ENCODE measurements around the gene PCNX2. TPM values are rescaled to one million over a fixed set of nuclear protein-coding genes. Genes with fewer than 3 reads are reported as not detected.

PCNX2 gene
- total and polyA plus RNA-seq, 2 of the 13 experiments (the other 11 are each of a cell fraction or from before 2014, with no cell fraction given) = 0.11 to 0.42 TPM

DNA sequence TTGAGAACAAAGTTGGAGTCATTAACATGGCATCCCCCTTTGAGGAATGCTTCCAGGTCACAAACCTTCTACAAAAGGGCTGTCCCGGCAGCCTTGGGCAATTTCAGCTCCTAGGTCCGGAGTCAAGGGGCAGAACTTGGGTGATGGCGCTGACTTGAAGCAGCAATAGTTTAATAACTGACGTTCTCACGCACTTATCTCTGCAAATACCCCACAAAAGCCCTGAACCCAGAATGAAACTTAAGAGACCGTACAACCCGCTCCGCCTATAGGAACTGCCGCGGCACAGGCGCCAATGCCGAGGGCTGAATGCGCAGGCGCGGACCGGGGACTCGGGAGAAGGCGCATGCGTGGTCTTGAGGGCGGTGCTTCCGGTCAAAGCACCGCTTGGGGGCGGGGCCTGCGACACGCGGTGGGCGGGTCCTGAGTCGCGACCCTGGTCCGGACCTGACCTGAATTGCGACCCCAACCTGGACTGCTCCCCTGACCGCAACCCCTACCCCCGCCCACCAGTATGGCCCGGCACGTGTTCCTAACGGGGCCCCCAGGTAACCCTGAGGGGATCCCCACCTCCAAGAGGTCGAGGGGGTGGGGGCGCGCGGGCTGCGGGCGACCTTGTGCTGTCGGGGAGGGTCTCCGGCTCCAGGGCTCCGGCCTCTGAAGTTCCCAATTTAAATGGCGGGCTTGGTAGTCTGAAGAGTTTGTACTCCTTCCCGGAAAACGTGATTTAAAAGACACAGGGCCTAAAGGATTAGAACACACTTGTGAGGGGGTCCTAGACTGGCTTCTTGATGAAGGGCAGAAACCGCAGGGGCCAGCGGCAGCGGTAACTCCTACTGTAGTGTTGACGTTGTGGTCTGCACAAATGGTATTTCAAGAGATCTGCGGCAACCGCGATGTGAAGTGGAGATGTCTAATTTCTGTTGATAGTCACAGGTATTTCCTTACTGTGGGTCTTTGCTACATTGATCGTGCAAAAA is 345.0 kb downstream of the PCNX2 start, which contains the start of gene NTPCR (continued):
- TF ChIP-seq RFXAP (CRISPR knock-in tag; IDR thresholded peaks at IDR 0.05; ENCODE audit: borderline replicate concordance) (0 out of 2 replicates have a peak, but pooled peaks have one; percentile 9), EED (CRISPR knock-in tag; IDR thresholded peaks at IDR 0.05) (0 out of 2 replicates have a peak, but pooled peaks have one; percentile 33), ZNF30 (CRISPR knock-in tag; IDR thresholded peaks at IDR 0.05) (0 out of 2 replicates have a peak, but pooled peaks have one; percentile 6), AKAP8 (CRISPR knock-in tag; IDR thresholded peaks at IDR 0.05) (no peak), BHLHE40 (IDR thresholded peaks at IDR 0.05; ENCODE audit: low read length) (no peak), ZNF598 (CRISPR knock-in tag; IDR thresholded peaks at IDR 0.05; ENCODE audit: borderline replicate concordance) (0 out of 2 replicates have a peak, but pooled peaks have one; percentile 26), ZFP36L2 (CRISPR knock-in tag; IDR thresholded peaks at IDR 0.05) (no peak), SRY (CRISPR knock-in tag; IDR thresholded peaks at IDR 0.05) (0 out of 2 replicates have a peak, but pooled peaks have one; percentile 20), ASH2L (IDR thresholded peaks at IDR 0.05; ENCODE audit: insufficient read length, low read depth, low read length) (no peak), POLR2AphosphoS5 (IDR thresholded peaks at IDR 0.05; ENCODE audit: low read depth, low read length) (peak; percentile 90), POGZ (CRISPR knock-in tag; IDR thresholded peaks at IDR 0.05) (no peak; the same call in 1 of the 2 replicates), ZUFSP (CRISPR knock-in tag; IDR thresholded peaks at IDR 0.05; ENCODE audit: borderline replicate concordance) (no peak), ZMYM4 (CRISPR knock-in tag; IDR thresholded peaks at IDR 0.05) (peak; percentile 72), GABPA (IDR thresholded peaks at IDR 0.05; ENCODE audit: low read depth, low read length) (peak; percentile 57), GABPA (CRISPR knock-in tag; IDR thresholded peaks at IDR 0.05; ENCODE audit: low read depth) (peak; percentile 82), ZNF468 (CRISPR knock-in tag; IDR thresholded peaks at IDR 0.05) (no peak)
- TF ChIP-seq, protein P1, sequence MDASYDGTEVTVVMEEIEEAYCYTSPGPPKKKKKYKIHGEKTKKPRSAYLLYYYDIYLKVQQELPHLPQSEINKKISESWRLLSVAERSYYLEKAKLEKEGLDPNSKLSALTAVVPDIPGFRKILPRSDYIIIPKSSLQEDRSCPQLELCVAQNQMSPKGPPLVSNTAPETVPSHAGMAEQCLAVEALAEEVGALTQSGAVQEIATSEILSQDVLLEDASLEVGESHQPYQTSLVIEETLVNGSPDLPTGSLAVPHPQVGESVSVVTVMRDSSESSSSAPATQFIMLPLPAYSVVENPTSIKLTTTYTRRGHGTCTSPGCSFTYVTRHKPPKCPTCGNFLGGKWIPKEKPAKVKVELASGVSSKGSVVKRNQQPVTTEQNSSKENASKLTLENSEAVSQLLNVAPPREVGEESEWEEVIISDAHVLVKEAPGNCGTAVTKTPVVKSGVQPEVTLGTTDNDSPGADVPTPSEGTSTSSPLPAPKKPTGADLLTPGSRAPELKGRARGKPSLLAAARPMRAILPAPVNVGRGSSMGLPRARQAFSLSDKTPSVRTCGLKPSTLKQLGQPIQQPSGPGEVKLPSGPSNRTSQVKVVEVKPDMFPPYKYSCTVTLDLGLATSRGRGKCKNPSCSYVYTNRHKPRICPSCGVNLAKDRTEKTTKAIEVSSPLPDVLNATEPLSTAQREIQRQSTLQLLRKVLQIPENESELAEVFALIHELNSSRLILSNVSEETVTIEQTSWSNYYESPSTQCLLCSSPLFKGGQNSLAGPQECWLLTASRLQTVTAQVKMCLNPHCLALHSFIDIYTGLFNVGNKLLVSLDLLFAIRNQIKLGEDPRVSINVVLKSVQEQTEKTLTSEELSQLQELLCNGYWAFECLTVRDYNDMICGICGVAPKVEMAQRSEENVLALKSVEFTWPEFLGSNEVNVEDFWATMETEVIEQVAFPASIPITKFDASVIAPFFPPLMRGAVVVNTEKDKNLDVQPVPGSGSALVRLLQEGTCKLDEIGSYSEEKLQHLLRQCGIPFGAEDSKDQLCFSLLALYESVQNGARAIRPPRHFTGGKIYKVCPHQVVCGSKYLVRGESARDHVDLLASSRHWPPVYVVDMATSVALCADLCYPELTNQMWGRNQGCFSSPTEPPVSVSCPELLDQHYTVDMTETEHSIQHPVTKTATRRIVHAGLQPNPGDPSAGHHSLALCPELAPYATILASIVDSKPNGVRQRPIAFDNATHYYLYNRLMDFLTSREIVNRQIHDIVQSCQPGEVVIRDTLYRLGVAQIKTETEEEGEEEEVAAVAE (CRISPR knock-in tag; IDR thresholded peaks at IDR 0.05; ENCODE audit: borderline replicate concordance) = no peak; the same call in 1 of the 2 replicates
- TF ChIP-seq, protein P2, sequence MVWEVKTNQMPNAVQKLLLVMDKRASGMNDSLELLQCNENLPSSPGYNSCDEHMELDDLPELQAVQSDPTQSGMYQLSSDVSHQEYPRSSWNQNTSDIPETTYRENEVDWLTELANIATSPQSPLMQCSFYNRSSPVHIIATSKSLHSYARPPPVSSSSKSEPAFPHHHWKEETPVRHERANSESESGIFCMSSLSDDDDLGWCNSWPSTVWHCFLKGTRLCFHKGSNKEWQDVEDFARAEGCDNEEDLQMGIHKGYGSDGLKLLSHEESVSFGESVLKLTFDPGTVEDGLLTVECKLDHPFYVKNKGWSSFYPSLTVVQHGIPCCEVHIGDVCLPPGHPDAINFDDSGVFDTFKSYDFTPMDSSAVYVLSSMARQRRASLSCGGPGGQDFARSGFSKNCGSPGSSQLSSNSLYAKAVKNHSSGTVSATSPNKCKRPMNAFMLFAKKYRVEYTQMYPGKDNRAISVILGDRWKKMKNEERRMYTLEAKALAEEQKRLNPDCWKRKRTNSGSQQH (CRISPR knock-in tag; IDR thresholded peaks at IDR 0.05; ENCODE audit: low read depth) = 0 out of 2 replicates have a peak, but pooled peaks have one; percentile 22
- TF ChIP-seq, protein P3, sequence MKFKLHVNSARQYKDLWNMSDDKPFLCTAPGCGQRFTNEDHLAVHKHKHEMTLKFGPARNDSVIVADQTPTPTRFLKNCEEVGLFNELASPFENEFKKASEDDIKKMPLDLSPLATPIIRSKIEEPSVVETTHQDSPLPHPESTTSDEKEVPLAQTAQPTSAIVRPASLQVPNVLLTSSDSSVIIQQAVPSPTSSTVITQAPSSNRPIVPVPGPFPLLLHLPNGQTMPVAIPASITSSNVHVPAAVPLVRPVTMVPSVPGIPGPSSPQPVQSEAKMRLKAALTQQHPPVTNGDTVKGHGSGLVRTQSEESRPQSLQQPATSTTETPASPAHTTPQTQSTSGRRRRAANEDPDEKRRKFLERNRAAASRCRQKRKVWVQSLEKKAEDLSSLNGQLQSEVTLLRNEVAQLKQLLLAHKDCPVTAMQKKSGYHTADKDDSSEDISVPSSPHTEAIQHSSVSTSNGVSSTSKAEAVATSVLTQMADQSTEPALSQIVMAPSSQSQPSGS (CRISPR knock-in tag; IDR thresholded peaks at IDR 0.05) = no peak
